Nephron progenitor cell (in vitro differentiated cells): ENCODE results near the gene IARS1.

Experiments
- DNase-seq: peaks from one replicate; pipeline ENCODE4 v3.0.0; 2021
- H3K27ac Mint-ChIP-seq: 2 replicates; pipeline ENCODE4 v1.8.0; 2021; ENCODE audit warnings: mild to moderate bottlenecking, moderate library complexity, mixed read lengths
- H3K27me3 Mint-ChIP-seq: 2 replicates; pipeline ENCODE4 v1.8.0; 2021; ENCODE audit warnings: mild to moderate bottlenecking, low read depth, mixed read lengths; ENCODE audit not compliant: poor library complexity
- H3K36me3 Mint-ChIP-seq: 2 replicates; pipeline ENCODE4 v1.8.0; 2021; ENCODE audit warnings: low read depth, mixed read lengths
- H3K4me1 Mint-ChIP-seq: 2 replicates; pipeline ENCODE4 v1.8.0; 2021; ENCODE audit warnings: mixed read lengths
- H3K4me3 Mint-ChIP-seq: 2 replicates; pipeline ENCODE4 v1.8.0; 2021; ENCODE audit warnings: mild to moderate bottlenecking, moderate library complexity, mixed read lengths
- H3K9me3 Mint-ChIP-seq: 2 replicates; pipeline ENCODE4 v1.8.0; 2021; ENCODE audit warnings: mild to moderate bottlenecking, moderate library complexity, mixed read lengths
- TF ChIP-seq, protein P1 (sequence below): fragments of 200-600 bp; sonication (generic); IDR thresholded peaks from 2 replicates; pipeline ENCODE4 v1.5.0; 2021; ENCODE audit warnings: antibody characterized with exemption

IARS1 gene

DNA sequence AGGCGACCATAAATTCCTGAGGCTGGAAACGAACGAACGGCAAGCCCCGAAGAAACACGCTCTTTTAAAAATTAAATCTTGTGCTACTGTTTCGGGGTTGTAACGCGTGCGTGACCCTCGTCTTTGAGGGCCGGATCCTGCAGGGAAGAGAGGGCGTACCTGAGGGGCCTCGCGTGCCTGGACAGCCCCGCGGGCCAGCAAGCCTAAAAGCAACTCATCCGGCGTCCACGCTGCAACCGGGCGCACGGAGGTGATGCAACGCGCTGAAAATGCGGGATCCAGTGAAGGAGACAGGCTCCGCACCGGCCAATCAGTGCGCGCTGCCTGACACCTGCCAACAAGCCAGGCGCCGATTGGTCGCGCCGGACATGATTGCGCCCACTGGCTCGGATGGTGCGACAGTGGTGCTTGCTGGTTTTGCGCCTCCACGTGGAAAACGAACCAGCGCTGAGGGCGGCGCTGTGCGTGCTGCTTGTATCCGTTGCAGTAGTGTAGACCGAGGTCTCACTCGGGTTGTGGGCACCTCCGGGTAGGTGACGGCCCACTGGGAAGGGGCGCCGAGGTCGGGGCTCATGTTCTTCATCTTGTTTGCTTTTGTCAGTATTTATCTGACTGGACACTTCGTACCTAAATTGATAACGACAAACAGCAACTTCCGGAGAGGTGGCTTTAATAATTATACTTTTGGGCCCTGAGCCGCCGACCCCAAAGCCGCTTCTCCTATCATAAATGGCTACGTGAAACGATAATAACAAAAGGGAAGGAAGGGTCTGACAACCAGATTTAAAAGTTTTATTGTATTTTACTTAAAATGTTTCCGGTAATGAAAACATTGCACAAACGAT, at the start of gene IARS1:
IARS1 (minus strand) TSS at position 246 of the 845 bp plus-strand sequence. CDS start 4,278 bp downstream, outside the sequence.
- TF ChIP-seq, protein P1, sequence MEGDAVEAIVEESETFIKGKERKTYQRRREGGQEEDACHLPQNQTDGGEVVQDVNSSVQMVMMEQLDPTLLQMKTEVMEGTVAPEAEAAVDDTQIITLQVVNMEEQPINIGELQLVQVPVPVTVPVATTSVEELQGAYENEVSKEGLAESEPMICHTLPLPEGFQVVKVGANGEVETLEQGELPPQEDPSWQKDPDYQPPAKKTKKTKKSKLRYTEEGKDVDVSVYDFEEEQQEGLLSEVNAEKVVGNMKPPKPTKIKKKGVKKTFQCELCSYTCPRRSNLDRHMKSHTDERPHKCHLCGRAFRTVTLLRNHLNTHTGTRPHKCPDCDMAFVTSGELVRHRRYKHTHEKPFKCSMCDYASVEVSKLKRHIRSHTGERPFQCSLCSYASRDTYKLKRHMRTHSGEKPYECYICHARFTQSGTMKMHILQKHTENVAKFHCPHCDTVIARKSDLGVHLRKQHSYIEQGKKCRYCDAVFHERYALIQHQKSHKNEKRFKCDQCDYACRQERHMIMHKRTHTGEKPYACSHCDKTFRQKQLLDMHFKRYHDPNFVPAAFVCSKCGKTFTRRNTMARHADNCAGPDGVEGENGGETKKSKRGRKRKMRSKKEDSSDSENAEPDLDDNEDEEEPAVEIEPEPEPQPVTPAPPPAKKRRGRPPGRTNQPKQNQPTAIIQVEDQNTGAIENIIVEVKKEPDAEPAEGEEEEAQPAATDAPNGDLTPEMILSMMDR: no peak
- H3K27me3 Mint-ChIP-seq: no peaks in the 10 kb centered on the region
- H3K9me3 Mint-ChIP-seq: peaks cover 11% of the 10 kb centered on the region
- peaks cover 67% of the 10 kb centered on the region for H3K4me1 Mint-ChIP-seq
- DNase-seq: peak; percentile 99
- H3K4me3 Mint-ChIP-seq: peak within 1 kb of the TSS; percentile 92
- H3K36me3 Mint-ChIP-seq: peaks cover 39% of the 10 kb centered on the region
- peak within 1 kb of the TSS; percentile 99 for H3K27ac Mint-ChIP-seq

DNA sequence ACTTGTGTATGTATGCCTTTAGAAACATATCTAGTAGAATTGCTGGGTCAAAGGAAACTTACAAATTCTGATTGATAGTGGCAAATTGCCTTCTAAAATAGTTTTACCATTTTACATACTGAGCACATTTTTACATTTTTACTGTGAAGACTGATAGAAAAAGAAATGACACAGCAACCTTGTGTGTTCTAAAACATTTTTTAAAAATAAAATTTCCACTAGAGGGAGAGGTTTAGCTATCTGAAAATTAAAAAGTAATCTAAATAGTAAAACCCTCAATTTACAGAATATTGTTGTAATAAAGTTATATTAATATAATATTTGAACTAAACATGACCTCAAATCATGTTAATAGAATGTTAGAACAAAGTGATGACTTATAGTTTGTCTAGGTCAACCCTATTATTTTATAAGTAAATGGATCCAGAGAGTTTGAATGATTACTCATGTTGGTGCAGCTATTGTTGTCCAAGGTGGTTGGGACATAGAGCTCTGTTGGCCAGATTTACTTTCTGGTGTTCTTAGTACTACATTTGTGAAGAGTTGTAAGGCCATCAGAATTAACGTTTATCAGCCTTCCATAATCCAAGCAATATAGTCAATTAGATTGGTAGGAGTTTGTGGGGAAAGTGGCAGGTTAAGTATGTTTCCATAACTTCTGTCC, 49.5 kb upstream of the IARS1 start:
- H3K4me1 Mint-ChIP-seq: no peaks in the 10 kb centered on the region
- no peak for DNase-seq
- peaks cover 29% of the 10 kb centered on the region for H3K36me3 Mint-ChIP-seq
- H3K9me3 Mint-ChIP-seq: no peaks in the 10 kb centered on the region
- no peak overlapping the region for H3K4me3 Mint-ChIP-seq
- no peaks in the 10 kb centered on the region for H3K27me3 Mint-ChIP-seq
- no peak overlapping the region for H3K27ac Mint-ChIP-seq
- TF ChIP-seq, protein P1: no peak

DNA sequence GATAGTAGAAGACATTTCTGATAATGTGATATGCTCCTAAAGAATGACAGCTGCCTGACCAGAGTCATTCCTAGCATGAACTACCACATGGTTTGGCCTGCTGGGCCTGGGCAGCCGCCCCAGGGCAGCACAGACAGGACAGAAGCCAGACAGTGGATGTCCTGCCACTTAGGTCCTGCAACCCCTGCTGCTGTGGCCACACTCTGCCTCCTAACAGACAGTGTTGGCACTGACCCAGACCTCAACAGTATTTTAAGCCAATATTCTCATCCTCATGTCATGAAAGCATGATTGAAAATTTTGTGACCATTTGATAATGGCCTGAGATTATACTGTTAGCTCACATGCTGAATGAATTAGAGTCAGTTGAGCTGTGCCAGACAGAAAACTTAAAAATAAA, 48.1 kb upstream of the IARS1 start:
- no peak for DNase-seq
- H3K9me3 Mint-ChIP-seq: no peaks in the 10 kb centered on the region
- no peaks in the 10 kb centered on the region for H3K27me3 Mint-ChIP-seq
- TF ChIP-seq, protein P1: no peak
- H3K27ac Mint-ChIP-seq: no peak overlapping the region
- H3K4me3 Mint-ChIP-seq: no peak overlapping the region
- peaks cover 25% of the 10 kb centered on the region for H3K36me3 Mint-ChIP-seq
- H3K4me1 Mint-ChIP-seq: no peaks in the 10 kb centered on the region

DNA sequence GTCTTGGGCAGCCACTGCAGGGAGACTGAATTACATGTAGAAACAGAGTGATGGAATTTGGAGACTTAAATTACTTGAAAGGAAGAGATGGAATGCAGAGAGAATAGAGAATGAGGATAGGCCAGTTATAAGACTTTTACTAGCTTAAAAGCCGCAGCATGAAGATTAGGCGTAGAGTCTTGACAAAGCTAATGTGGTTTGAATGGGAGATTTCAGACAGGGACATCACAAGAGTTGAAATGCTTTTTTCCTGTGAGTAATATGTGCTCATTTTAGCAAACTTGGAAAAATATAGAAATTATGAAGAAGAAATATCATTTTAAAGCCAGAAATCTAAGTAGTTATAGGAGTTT, 39.8 kb upstream of the IARS1 start:
- H3K36me3 Mint-ChIP-seq: peaks cover under 1% of the 10 kb centered on the region
- H3K4me3 Mint-ChIP-seq: no peak overlapping the region
- no peaks in the 10 kb centered on the region for H3K27me3 Mint-ChIP-seq
- no peak overlapping the region for H3K27ac Mint-ChIP-seq
- no peaks in the 10 kb centered on the region for H3K4me1 Mint-ChIP-seq
- H3K9me3 Mint-ChIP-seq: no peaks in the 10 kb centered on the region
- TF ChIP-seq, protein P1: no peak
- no peak for DNase-seq

DNA sequence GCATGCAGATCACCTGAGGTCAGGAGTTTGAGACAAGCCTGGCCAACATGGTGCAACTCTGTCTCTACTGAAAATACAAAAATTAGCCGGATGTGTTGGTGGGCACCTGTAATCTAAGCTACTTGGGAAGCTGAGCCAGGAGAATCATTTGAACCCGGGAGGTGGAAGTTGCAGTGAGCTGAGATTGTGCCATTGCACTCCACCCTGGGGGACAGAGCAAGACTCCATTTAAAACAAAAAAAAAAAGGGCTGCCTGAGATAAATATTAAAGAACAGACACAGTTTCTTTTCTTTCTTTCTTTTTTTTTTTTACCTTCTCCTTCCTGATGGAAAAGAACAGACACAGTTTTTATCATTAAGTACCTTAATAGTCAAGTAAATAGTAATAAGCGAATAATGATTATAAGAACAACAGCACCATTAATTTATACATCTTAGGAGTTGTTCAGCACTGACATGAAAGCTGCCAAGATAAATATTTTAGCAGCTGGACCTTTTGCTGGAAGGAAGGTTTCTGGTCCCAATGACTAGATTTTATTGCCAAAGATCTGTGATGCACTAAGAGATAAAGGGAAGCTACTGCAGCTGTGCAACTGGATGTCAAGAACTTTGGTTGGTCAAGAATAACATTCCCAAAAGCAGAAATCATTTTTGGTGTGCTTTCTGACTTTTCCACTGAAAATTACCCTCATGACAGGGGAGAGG, 39.2 kb upstream of the IARS1 start:
- TF ChIP-seq, protein P1: no peak
- Mint-ChIP-seq H3K36me3 (no peaks in the 10 kb centered on the region), H3K9me3 (no peaks in the 10 kb centered on the region), H3K4me1 (no peaks in the 10 kb centered on the region), H3K27me3 (no peaks in the 10 kb centered on the region), H3K4me3 (no peak overlapping the region), H3K27ac (no peak overlapping the region)
- DNase-seq: no peak
